GM18508 (cell line): ENCODE results near the gene ORC2.
A peak's percentile ranks its signal among the peaks of the same experiment; 100 is the strongest.
"Not testable (repeated sequence)": the region's sequence is repeated elsewhere in the genome, so short reads cannot be mapped to it uniquely, and the experiment has no call there.

Experiments used
- ATAC-seq: cut with Tn5 transposase; IDR thresholded peaks from one replicate; pipeline ENCODE4 v1.9.1; 2021; ENCODE audit warnings: moderate number of reproducible peaks; ENCODE audit not compliant: insufficient read depth, unreplicated experiment

ORC2 gene

GRCh38 chr2:200943527-200944105 lies 19.8 kb downstream of the ORC2 start:
- ATAC-seq = no peak

DNA sequence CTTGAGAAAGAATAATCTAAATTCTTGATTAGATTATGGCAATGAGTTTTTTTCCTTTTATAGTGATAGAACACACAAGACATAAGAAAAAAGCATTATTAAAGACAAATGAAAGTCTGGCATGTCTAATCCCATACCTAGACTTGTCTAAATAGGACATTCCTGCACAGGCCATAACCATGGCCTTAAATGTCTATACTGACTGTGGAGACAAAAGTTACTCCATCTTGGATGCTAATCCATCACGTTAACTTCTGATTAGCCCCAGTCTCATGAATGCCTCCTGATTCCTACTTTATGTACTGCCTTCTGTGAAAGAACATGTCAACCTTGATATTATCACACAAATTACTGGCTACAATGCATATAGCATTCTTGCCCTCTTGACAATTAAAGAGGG lies 23.6 kb downstream of the ORC2 start:
- ATAC-seq = no peak

GRCh38 chr2:200930947-200931626 lies 32.4 kb downstream of the ORC2 start:
- ATAC-seq = no peak

GRCh38 chr2:200929334-200930249 lies 33.9 kb downstream of the ORC2 start:
- no peak for ATAC-seq

DNA sequence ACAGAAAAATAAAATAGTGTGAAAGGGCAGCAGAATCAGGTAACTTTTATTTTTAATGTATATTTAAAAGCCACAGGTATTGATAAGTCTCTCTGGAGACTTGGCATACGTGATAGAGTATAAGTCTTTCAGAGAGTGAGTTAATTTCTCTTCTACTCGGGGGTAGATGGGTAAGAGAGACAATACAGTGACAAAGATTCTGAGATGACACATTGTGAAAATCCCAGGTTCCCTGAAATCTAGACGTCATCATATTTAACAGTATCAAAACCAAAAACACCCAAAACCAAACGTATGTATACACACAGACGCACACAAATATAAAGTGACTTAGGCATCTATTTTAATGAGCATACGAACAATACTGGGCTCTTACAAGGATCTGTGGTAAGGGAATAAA lies 41.0 kb downstream of the ORC2 start:
- no peak for ATAC-seq

DNA sequence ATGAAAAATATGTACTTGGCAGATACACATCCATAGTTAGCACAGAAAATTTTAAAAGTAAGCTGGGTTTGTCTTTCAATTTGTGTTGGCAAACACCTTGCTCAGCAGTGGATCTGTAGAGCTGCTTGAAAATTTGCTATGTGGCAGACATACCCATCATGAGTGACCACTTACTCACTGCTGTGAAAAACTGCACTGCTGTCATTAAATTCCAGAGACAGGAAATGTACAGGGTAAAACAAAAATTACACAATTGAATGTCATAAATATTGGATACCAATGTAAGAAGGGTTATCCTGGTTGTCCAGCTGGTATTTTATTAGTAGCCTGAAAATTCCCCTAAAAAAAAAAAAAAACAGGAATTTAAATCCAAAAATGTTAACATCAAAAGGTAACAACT lies 49.8 kb downstream of the ORC2 start:
- ATAC-seq = no peak

GRCh38 chr2:200909958-200910357 lies 53.5 kb downstream of the ORC2 start:
- ATAC-seq = no peak

- no peak for ATAC-seq
Observed at GRCh38 chr2:200905618-200906296, 57.7 kb downstream of the ORC2 start.

DNA sequence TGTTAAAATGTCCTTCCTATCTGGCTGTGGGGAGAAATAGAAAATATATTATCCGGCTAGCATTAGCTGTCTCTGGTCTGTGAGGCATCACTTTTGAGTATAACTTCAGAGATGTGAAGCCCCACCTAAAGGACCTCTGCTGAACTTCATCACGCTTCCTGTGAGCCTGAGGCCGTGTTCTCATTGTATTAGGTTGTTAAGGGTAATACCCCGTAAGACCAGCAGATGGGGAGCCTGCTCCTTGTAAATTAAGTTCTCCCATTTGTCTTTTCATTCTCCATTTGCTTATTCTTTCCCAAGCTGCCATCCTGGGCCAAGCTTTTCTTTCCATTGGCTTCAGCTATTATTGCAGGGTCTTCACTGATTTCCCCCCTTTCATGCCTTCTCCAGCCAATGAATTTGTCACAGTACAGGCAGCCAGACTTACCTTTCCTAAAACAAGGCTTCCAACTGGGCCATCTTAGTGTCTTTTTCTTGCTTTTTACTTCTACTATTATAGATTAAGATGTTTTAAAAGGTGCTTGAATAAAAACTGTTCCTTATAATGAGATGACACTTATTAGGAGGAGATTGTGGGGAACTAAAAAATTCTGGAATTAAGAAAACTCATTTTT lies 61.9 kb downstream of the ORC2 start:
- peak; percentile 94 for ATAC-seq

DNA sequence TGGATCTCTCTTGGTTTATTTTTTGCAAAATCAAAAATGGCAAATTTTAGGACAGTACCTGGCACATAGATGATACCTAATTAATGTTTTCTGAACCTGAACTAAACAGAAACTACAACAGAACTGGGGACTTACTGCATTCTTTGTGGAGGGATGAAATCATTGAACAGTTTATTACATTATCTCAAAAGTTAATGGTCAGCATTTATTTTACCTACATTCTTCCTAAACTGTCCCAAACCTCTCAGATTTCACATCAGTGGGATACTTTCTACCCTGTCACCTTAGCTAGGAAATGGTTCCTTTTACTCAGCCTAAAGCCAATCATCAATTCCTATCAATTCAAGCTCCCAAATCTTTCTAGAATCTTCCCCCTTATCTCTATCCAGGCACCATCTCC lies 64.0 kb downstream of the ORC2 start:
- no peak for ATAC-seq

- ATAC-seq = peak; percentile 87
Observed at GRCh38 chr2:200888704-200889625, 74.5 kb downstream of the ORC2 start, which contains the start of the genes NIF3L1 and PPIL3. NIF3L1 (plus strand) TSS chr2:200889371; CDS start chr2:200891944, 2,573 bp downstream. PPIL3 (minus strand) TSS chr2:200889077; CDS start chr2:200887615, 1,462 bp downstream.

DNA sequence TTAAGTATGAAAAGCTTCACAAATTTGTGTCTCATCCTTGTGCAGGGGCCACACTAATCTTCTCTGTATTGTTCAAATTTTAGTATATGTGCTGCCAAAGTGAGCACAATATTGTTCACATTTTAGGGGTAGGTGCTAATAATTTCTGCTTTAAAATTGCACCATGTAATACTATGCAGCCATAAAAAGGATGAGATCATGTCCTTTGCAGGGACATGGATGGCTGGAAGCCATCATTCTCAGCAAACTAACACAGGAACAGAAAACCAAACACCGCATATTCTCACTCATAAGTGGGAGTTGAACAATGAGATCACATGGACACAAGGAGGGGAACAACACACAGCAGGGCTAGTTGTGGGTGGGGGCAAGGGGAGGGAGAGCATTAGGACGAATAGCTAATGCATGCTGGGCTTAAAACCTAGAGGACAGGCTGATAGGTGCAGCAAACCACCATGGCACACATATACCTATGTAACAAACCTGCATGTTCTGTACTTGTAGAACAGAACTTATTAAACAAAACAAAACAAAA lies 81.7 kb downstream of the ORC2 start:
- ATAC-seq = not testable (repeated sequence)

DNA sequence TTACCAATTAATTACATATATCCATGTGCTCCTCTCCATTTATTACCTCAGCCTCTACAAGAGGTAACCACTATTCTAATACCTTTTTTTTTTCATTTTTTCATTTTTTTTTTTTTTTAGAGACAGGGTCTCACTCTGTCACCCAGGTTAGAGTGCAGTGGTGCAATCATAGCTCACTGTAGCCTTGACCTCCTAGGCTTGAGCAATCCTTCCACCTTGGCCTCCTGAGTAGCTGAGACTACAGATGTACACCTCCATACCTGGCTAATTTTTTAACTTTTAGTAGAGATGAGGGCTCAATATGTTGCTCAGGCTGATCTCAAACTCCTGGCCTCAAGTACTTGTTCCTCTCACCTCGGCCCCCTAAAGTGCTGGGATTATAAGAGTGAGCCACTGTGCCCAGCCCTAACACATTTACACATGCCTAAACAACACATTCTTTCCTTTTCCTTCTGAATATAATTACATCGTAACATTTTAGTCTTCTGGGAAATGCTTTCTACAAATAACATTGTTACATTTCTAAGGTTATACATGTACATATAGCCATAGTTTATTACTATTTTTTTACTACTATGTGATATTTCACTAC lies 85.1 kb downstream of the ORC2 start:
- ATAC-seq = no peak

DNA sequence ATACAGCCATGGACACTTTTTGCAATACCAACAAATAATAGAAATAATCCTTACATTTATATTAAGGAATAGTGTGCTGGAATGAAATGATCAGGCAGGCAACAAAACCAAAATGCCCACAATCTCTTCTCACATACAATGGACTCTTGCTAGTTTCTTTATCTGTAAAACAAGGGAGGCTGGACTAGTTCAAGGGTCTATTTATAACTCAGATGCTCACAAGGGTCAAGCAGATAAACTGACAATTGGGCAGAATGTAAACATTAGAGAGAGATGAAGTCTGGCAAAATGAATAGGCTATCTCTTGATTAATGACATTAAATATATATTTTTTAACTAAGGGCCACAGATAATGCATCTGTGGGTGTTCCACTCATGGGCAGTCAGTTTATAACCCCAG lies 86.0 kb downstream of the ORC2 start:
- ATAC-seq = no peak

DNA sequence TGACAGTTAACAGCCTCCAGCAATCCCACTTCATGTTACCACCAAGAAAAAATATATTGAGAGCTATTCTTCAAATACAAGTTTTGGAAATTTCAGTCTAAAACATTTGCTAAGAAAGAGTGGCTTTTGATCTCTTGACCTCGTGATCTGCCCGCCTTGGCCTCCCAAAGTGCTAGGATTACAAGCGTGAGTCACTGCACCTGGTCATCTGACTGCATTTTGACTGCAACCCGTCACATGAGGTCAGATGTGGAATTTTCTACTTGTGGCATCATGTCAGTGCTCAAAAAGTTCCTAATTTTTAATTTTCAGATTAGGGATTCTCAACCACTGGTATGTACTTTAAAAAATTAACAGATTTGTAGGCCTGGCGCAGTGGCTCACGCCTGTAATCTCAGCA lies 89.9 kb downstream of the ORC2 start:
- ATAC-seq = no peak

DNA sequence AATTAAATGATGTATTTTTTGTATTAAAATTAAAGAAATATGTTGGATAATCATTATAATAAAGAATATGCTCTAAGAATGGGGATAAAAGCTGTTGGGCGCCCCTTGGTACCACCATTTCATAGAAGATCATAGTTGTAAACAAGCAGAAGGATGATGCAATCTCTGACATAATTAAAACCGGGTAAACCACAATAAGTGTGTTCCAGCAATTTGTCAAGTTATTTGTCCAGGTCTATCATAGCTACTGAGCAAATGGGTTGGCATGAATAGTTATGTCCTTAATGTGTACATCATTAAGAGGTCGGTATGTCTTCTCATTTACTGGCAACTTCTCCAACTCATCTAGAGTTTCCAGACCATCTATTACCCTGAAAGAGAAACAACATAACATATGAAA lies 92.3 kb downstream of the ORC2 start:
- no peak for ATAC-seq

- no peak for ATAC-seq
Observed at GRCh38 chr2:200869014-200869413, 94.4 kb downstream of the ORC2 start.
